GM18499 (cell line): ENCODE measurements around the gene RHBDL2.
"Not testable (repeated sequence)": the region's sequence is repeated elsewhere in the genome, so short reads cannot be mapped to it uniquely, and the experiment has no call there.

Source experiments
- ATAC-seq: cut with Tn5 transposase; IDR thresholded peaks from one replicate; pipeline ENCODE4 v1.9.1; 2021; ENCODE audit warnings: moderate number of reproducible peaks; ENCODE audit not compliant: insufficient read depth, unreplicated experiment

Gene RHBDL2, protein sequence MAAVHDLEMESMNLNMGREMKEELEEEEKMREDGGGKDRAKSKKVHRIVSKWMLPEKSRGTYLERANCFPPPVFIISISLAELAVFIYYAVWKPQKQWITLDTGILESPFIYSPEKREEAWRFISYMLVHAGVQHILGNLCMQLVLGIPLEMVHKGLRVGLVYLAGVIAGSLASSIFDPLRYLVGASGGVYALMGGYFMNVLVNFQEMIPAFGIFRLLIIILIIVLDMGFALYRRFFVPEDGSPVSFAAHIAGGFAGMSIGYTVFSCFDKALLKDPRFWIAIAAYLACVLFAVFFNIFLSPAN

DNA sequence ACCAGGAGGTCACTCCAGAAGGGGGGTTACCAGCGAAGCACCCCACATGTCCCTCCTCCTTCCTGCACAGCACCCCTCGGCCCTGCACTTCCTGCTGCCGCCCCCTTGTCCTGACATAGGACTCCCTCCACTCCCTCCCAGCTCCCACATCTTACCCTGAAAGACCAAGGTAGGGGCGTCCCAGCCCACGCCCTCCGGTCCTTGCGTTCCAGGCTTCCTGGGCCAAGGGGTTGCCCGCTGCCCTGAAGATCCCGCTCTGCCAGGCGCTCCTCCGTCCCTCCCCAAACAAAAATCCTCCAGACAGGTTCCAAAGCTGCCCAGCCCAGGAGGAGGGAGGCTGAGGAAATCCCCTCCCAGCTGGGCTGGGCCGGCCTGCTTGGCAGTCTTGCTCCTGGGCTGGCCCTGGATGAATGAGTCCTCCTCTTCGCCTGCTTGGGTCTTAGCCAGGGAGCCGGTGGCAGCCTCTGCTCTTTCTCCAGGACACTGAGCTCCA, at the start of gene RHBDL2:
Gene RHBDL2, minus strand, starts transcription at position 304 of the 493 bp plus-strand sequence. CDS start 22,618 bp downstream, outside the sequence.
- no peak for ATAC-seq

DNA sequence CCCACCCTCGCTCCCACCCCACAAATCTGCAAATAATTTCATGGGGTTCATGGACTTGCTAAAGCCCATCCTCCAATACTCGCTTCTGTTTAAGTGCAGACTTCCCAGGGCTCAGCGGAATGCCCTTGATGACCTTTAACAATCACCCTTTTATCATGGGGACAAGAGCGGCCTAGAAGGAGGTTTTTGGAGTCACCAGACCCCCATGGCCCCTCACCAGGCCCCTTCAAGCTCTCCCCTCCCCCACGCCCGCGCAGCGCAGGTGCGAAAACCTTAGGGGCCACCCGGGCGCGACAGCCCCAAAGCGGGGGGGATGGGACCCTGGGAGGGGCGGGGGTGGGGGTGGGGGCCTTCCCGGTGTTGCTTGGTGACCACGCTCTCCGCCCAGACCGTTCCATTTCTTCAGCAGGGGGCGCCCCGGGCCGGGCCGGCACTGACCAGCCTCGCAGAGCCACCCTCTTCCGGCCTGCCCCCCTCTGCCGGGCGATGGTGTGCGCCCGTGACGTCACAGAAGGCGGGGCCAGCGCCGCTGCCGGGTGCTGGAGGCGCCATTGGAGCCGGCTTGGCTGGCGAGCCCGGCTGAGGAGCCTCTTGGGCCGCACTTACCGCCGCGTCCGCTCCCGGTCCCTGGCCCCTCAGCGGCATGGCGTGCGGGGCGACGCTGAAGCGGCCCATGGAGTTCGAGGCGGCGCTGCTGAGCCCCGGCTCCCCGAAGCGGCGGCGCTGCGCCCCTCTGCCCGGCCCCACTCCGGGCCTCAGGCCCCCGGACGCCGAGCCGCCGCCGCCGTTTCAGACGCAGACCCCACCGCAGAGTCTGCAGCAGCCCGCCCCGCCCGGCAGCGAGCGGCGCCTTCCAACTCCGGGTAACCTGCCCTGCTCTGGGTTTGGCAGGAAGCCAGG, 49.4 kb upstream of the RHBDL2 start, which contains the start of gene AKIRIN1:
Gene AKIRIN1, plus strand, starts transcription at position 539 of the 900 bp plus-strand sequence. Its CDS starts 105 bp downstream, at position 644.
- peak; percentile 88 for ATAC-seq

DNA sequence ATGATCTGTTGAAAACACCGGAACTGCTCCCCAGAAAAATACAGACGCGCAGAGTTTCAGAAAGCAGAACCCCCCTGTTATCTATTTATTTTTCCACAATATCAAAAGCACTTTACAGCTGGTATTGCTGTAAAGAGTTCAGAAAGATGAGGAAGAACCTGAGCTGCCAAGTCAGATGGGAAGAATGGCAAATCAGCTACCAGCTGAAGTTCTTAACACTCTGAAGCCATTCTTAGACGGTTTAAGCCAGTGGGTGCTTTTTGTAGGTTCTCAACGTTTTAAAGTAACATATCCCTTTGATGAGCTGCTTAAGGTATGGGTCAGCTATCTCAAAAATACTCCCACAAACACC, 48.7 kb upstream of the RHBDL2 start:
- ATAC-seq, result no peak

DNA sequence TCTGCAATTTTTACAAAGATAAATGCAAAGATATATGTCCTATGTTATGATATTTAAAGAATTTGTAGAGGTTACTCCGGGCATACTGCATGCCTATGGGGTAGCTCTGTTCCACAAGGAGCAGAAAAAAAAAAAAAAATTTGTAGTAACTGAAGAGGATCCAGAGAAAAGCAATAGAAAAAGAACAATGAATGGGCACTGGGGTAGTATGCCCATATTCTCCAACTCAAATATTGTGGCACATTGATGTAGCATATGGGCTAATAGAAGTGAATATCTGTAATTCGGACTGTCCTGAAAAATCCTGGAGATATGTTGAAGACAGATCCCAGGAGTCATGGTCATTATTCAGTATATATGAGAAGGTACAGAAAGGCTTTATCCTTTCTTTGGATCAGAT, 48.3 kb upstream of the RHBDL2 start:
- no peak for ATAC-seq

DNA sequence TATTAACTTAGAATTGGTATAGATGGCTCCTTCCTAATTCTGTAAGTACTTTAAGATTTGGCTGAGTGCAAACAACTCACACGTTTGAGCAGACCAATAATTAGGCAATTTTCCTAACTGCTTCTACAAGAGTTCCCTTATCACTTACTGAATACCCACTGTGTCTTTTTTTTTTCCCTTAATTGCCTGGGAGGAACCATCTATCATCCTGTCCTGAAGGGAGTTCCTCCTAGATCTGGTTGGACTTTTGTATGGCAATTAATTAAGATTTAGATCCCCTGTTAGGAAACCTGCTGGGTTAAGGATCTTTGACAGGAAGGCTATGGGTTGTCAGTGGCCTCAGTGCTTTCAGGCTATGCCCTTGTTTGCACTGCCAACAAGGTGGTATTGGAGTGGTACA, 37.8 kb upstream of the RHBDL2 start:
- ATAC-seq, result not testable (repeated sequence)

DNA sequence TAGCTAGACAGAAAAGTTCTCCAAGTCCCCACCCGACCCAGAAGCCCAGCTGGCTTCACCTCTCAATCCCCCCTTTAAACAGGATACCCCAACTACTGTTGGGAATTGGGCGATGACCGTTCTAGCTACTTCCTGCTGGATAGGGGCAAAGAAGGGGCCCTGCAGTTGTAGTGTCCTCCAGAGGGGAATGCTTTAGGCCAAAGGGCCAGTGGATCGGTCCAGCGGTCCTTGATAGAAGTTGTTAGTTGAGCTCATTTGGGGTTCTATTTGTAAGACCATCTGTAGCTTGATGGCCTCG, 36.6 kb upstream of the RHBDL2 start:
- ATAC-seq, result not testable (repeated sequence)

DNA sequence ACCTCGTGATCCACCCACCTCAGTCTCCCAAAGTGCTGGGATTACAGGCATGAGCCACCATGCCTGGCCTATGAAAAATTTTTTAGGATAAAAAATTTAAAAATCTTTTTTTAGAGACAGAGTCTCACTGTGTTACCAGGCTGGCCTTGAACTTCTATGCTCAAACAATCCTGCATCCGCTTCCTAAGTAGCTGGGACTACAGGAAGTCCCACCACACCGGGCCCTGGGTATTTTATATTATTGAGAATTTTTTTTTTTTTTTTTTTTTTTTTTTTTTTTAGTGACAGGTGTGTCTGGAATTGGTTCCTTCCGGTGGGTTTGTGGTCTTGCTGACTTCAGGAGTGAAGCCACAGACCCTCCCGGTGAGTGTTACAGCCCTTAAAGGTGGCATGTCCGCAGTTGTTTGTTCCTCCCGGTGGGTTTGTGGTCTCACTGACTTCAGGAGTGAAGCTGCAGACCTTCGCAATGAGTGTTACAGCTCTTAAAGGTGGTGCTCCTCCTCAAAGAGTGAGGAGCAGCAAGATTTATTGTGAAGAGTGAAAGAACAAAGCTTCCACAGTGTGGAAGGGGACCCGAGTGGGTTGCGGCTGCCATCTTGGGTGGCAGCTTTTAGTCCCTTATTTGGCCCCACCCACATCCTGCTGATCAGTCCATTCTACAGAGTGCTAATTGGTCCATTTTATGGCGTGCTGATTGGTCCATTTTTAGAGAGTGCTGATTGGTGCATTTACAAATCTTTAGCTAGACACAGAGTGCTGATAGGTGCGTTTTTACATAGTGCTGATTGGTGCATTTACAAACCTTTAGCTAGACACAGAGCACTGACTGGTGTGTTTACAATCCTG, 36.0 kb upstream of the RHBDL2 start:
- ATAC-seq, result not testable (repeated sequence)

DNA sequence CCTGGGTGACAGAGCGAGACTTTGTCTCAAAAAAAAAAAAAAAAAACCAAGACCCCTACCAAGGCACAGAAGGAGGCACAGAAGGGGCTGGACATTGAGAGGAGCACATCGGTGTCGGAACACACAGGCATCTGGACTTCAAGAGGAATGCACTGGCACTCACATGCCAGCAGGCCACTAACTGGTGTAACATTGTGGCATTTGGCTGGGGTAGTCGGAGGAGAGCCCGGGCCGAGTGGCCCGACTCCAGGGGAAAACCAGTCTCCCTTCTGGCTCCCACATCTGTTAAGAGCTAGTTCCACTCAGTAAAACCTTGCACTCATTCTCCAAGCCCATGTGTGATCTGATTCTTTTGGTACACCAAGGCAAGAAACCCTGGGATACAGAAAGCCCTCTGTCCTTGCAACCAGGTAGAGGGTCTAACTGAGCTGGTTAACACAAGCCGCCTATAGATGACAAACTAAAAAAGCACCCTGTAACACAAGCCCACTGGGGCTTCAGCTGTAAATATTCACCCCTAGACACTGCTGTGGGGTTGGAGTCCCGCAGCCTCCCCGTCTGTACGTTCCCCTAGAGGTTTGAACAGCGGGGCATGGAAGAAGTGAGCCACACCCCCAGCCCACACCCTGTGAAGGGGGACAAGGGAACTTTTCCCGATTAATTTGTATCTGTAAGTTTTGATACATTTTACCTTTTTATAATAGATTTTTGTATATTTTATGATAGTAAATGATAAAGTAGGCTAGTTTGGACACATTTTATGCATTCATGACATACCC, 32.2 kb upstream of the RHBDL2 start:
- ATAC-seq, result no peak

DNA sequence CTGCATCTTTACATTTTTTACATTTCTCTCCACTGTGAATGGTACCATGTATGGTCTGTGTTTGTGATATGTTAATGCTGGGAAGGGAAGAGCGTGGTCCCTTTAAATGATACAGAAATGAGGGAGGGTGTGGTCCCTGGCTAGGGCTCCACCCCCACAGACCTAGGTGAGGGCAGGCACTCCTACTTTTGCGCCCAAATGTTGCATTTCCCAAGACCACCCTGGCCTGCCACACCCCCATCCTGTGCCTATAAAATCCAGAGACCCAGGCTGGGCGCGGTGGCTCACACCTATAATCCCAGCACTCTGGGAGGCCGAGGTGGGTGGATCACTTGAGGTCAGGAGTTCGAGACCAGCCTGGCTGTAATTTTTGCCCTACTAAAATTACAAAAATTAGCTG, 31.5 kb upstream of the RHBDL2 start:
- not testable (repeated sequence) for ATAC-seq

DNA sequence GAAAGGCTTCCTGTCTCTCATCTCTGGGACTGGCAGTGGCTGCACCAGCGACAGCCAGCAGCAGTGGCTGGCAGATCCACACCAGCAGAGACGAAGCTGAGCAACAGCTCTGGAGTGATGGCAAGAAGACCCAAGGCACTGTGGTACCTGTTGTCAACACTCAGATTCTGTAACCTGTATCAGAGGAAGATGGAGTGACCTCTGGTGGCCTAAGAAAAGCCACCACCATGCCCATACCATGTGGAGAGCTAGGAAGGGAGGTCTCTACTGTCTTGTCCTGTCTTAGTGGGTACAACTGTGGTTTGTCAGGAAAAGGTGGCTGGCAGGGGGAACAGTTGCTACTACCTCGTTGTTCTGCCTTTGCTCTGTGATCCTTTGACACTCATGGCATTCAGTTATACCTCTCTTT, 22.5 kb upstream of the RHBDL2 start:
- no peak for ATAC-seq

DNA sequence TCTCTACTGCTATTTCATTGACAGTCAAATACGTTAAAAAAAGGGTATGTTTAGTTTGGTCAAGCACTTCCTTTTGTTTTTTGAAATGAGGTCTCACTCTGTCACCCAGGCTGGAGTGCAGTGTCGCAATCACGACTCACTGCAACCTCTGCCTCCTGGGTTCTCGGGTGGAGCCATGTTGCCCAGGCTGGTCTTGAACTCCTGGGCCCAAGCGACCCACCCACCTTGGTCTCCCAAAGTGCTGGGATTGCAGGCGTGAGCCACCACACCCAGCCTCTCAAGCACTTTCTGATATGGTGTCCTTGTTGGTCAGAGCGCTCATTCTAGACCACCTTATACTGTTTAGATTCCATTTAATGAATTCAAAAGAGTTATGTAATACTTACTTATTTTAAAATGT, 20.9 kb upstream of the RHBDL2 start:
- no peak for ATAC-seq

DNA sequence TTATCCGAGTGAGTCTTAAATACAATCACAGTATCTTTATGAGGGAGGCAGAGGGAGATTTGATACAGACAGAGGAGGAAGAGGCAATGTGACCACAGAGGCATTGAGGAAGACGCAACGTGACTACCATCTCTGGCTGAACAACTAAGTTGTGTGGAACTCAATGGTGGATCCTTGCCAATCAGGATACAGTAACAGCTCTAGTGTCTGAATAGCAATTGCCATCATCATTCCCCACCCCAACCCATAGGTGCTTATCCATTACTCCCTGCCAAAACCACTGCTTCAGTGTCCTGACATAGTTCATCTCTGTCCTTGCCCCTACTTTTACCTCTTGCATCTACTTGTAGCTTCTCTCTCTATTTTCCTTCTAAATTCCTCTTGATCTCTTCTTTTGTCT, 20.5 kb upstream of the RHBDL2 start:
- no peak for ATAC-seq

DNA sequence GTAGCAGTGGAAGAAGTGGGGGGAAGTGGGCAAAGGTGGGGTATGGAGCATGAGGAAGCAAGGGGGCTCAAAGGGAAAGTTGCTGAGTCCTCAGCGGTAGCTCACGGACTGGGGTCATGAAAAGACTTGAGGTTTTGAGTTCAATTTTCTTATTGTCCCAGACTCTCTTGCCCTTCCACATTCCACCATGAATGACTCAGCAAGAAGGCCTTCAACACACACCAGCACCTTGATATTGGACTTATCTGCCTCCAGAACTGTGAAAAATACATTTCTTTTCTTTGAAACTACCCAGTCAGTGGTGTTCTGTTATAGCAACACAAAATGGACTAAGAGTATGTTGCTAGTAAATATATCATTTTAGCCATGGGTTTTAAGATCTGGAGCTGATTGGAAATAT, 17.3 kb upstream of the RHBDL2 start:
- ATAC-seq, result no peak

DNA sequence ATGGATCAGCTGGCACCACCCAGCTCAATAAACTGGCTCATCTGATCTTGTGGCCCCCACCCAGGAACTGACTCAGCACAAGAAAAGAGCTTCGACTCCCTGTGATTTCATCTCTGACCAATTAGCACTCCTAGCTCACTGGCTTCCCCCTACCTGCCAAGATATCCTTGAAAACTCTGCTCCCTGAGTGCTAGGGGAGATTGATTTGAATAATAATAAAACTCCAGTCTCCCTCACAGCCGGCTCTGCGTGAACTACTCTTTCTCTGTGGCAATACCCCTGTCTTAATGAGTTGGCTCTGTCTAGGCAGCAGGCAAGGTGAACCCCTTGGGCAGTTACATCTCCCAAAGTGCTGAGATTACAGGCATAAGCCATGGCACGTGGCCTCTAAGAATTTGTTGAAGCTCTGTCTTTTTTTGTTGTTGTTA, 11.8 kb upstream of the RHBDL2 start:
- ATAC-seq, result no peak

DNA sequence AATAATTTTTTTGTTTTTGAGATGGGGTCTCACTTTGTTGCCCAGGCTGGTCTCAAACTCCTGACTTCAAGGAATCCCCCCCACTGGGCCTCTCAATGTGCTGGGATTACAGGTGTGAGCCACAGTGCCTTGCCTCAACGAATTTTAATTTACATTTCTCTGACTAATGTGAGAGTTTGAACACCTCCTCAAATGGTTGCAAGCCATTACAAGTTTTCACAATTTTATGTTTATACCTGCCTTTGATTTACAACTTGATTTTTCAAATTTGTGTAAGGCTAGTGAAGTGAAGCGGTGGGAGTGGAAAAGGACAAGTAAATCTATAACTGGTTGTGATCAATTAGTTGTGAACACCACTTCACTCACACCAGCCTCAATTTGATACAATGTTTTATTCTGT, 8.9 kb upstream of the RHBDL2 start:
- no peak for ATAC-seq

DNA sequence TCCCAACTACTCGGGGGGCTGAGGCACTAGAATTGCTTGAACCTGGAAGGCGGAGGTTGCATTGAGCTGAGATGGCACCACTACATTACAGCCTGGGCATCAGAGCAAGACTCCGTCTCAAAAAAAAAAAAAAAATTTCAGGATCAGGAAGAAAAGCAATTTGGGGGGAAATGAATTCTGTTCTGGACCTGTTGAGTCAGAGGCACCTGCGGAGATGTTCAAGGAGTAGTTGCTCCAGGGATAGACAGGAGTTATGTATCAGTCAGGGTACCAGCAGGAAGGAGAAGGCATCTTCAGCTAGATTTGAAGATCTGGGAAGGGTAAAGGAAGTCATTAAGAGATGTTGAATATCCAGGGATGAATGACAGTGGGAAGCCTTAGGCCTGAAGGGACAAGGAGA, 2.9 kb upstream of the RHBDL2 start:
- ATAC-seq, result no peak

DNA sequence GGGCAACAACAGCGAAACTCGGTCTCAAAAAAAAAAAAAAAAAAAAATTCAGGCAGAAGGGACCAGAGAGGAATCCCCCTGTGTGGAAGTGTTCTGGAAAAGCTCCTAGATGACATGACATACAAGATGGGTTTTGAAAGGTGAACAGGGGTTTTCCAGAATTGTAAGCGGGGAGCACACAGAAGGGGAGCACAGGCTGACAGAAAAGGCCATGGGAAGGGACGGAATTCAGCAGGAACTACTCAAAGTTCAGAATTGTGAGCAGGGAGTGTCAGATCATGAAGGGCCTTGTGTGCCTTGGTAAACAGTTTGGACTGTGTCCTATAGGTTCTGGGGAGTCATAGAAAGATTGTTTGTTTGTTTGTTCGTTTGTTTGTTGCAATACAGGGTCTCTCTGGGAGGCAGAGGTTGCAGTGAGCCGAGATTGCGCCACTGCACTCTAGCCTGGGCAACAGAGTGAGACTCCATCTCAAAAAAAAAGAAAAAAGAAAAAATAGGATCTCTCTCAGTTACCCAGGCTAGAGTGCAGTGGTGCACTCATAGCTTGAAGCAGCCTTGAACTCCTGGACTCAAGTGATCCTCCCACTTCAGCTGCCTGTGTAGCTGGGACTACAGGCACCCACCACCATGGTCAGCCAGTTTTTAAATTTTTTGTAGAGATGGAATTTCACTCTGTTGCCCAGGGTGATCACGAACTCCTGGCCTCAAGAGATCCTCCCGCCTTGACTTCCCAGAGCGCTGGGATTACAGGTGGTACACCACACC, 1.2 kb upstream of the RHBDL2 start:
- no peak for ATAC-seq

DNA sequence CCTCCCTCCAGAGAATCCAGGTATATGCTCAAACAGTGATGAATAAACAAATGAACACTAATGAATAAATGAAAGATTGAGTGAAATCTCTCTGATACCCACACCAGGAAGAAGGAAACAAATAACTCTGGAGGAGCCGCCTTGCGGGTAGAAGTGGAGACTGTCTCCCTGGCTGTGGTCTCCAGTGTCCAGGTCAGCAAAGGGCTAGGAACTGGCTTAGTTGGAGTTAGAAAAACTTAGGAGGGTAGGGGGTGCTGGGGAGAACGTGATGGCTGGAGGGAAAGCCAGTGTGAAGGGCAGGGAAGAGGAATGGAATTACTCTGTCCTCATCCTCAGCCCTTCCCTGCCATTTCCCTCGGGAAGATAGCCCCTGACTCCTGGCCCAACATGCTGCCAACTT, 537 bp downstream of the RHBDL2 start:
- ATAC-seq, result no peak
